Endometrial microvascular endothelial cells (primary cell): ENCODE results near the gene MOSMO. TPM values are rescaled to one million over a fixed set of nuclear protein-coding genes. Genes with fewer than 3 reads are reported as not detected.
"Not testable (repeated sequence)": the region's sequence is repeated elsewhere in the genome, so short reads cannot be mapped to it uniquely, and the experiment has no call there.

Source experiments
- in situ Hi-C: cut with HindIII; loops from 2 replicates; pipeline ENCODE4 v1.10.0; 2017; ENCODE audit warnings: low sequenced_read_pairs, low pct_unique_long_range_greater_than_20kb; ENCODE audit errors: inconsistent ontology term
- total RNA-seq: library from RNA; depleted of rRNA; stranded (reverse); fragments of >200 nt; gene quantifications from one replicate; pipeline ENCODE4 v1.2.3, GENCODE V29; 2015; ENCODE audit errors: inconsistent ontology term

The MOSMO gene
- total RNA-seq, 1 donor from 2014 or later, result 42.5 TPM

DNA sequence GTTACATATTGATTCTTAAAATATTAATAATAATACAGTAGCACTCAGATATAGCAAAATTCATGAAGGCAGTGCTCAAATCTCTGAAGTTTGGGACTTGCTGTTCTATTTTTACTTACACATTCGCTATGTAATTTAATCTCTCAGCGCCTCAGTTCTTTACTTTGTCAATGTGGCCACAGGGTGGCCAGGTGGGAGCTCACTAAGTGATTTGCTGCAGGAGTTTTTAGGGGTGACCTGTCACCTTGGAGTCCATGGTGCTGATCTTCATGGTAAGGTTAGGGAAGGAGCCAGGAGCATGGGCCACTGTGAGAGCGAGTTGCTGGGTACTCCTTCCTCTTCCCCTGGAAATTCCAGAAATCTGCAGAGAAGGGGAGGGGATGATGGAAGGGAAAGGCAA is 112.5 kb downstream of the MOSMO start:
- in situ Hi-C loops, result no loop called here

DNA sequence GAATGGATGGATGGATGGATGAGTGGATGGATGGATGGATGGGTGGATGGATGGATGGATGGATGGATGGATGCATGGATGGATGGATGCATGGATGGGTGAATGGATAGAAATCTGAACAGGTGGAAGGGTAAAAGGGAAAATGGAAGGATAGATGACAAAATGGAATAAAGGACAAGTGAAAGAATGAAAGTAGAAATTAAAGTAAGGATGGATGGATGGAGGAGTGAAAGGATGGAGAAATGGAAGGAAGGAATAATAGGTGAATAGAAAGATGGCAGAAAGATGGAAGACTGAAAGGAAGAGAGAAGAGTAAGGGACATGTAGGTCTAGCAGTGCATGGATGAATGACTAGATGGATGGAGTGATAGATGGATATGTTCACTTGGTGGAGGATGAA is 114.3 kb downstream of the MOSMO start:
- in situ Hi-C loops, result no loop called here

DNA sequence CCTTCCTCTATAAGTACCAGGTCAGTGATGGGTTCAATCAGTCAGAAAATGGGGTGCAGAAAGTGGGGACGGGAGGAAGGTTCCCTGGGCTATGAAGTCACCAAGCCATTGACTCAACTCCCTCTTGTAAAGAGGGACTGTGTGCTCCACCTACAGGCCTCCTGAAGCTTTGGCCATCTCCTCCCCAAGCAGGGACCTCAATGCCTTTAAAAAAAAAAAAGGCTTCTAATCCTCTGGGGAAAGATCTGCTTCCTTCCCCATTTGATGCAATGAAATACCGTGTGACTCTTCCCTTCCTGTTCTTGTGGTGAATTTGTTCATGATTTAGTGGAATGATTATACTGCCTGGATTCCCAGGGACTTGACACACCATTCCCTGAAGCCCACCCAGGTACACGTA is 115.2 kb downstream of the MOSMO start:
- in situ Hi-C loops, result no loop called here

DNA sequence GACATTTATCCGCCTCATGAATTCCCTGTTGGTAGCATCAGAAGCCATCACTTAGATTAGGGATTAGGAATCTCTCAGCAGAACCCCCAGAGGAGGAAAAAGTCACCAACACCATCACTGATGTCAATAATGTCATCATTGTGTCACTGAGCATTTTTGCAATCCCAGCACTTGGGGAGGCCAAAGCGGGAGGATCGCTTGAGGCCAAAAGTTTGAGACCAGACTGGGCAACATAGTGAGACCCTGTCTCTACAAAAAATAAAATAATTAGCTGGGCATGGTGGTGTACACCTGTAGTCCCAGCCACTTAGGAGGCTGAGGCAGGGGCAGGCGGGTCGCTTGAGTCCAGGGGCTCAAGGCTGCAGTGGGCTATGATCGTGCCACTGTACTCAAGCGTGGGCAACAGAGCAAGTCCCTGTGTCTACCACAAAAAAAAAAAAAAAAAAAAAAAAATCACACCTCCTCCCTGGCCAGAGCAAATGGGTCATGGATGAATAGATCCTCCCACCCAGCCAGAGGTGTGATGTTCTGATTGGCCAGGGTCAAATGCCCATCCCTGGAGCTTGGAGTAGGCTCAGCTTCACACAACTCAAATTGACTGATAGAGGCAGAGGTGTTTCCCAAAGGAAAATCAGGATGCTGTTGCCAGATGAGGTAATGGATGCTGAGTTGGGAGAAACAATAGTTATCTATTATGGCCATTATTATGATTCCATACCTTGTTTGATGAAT is 116.0 kb downstream of the MOSMO start:
- in situ Hi-C loops, result no loop called here

DNA sequence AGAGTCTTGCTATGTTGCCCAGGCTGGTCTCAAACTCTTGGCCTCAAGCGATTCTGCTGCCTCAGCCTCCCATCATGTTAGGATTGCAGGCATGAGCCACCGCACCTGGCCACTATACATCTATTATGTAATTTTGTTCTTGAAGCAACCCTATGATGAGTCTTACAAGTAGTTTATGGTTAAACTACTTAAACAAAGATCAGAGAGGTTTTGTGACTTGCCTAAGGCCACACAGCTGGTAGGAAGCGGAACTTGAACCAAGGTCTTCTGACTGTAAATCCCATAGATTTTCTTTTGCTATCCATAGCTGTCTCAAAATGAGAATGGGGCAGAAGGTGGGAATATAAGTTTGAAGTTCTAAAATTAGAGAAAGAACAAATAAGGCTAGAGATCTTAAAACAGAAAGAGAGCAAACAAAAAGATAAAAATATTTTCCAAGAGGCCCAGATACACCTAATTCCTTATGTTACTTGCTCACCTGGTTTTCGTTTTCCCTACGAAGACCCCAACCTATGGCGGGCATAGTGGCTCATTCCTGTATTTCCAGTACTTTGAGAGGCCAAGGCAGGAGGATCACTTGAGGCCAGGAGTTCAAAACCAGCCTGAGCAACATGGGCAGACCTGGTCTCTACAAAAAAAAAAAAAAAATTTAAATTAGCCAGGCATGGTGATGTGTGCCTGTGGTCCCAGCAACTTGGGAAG is 116.8 kb downstream of the MOSMO start:
- in situ Hi-C loops, result no loop called here

DNA sequence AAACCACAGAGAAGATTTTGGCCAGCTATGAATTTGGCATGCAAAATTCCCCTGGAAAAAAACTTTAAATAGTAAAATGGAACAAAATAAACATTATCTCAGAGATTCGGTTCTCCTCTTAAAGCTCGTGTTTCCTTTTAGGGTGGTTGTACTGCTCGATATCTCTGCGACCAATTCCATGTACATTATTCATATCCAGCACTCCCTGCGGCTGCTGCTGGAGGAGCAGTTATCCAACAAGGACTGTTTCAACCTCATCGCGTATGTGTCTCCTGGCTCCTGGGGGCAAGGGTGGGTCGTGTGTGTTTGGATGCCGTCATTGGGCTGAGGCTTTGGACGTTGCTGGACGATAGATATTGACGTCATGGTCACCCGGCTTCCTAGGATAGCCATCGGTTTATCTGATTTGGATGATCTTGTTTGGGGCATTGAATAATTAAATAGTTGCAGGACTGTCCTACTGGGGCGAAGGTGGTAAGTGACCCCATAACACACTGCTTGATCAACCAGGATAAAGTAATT is 118.2 kb downstream of the MOSMO start:
- in situ Hi-C loops, result no loop called here

DNA sequence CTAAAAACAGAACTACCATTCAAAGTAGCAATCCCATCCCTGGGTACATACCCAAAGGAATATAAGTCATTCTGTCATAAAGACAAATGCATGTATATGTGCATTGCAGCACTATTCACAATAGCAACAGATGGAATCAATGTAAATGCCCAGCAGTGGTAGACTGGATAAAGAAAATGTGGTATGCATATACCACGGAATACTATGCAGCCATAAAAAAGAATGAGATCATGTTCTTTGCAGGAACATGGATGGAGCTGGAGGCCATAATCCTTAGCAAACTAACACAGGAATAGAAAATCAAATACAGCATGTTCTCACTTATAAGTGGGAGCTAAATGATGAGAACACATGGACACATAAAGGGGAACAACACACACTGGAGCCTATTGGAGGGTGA is 120.6 kb downstream of the MOSMO start:
- in situ Hi-C loops, result not testable (repeated sequence)

DNA sequence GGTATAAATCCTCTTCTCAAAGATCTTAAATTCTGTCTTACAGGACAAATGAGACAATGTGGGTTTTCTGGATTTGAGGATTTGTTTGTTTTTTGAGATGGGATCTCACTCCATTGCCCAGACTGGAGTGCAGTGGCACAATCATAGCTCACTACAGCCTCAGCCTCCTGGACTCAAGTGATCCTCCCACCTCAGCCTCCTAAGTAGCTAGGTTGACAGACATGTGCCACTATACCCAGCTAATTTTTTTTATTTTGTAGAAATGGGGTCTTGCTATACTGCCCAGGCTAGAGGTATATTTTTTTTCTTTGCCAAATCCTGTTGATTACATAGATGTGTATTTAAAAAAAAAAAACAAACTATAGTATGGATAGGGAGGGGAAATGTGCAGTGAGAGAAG is 122.6 kb downstream of the MOSMO start:
- in situ Hi-C loops, result no loop called here

DNA sequence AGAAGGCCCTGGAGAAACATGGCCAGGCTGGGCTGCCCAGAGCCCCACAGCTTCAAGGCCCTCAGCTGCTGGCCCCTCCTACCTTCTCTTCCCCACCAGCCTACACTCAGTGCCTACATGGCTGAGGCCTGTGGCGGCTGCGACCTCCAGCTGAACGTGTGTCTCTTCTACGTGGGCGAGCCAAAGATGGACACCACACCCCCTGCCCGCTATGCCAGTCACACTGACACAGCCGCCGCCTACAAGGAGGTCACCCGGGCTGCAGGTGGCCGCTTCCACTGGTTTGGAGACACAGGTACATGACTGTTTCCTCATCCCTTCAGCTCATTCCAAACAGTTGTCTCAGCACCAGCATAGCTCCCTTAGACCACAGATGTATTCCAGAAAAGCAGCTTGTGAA is 124.9 kb downstream of the MOSMO start:
- in situ Hi-C loops, result no loop called here

Other genes with a start within 250 kb of the MOSMO start
- gene NPIPB4, start 150.4 kb upstream of the MOSMO start, total RNA-seq, result 11.1 TPM
- gene UQCRC2, start 54.8 kb upstream of the MOSMO start, total RNA-seq, result 213 TPM
- gene PDZD9, start 7.0 kb upstream of the MOSMO start, total RNA-seq, result not detected
- not detected for gene VWA3A, start 84.4 kb downstream of the MOSMO start, total RNA-seq
- not detected for gene SDR42E2, start 154.4 kb downstream of the MOSMO start, total RNA-seq
- gene EEF2K, start 198.2 kb downstream of the MOSMO start, total RNA-seq, result 23.9 TPM